HepG2 (cell line): Measurements from ENCODE around the gene CDX2. TPM values are rescaled to one million over a fixed set of nuclear protein-coding genes. Genes with fewer than 3 reads are reported as not detected.

ENCODE experiments used
- ATAC-seq: fragments of 200-7000 bp; cut with Tn5 transposase; 3 replicates; pipeline ENCODE4 v1.9.1; 2020; ENCODE audit warnings: mild to moderate bottlenecking, moderate library complexity
- BruUV-seq: library from RNA; stranded (reverse); fragments of 400-500 nt; replicated peaks from 2 replicates; lab custom pipeline; 2021; lab: Mats Ljungman, UMichigan
- CTCF ChIA-PET: fragments of 300-600 bp; formaldehyde crosslinking; extraction: SDS; loops from one replicate; lab custom pipeline; 2021; ENCODE audit warnings: low total read pairs, inconsistent platforms, low intra/inter-chr PET ratio; lab: Yijun Ruan, JAX
- POLR2A ChIA-PET: fragments of 350-600 bp; sonication (Branson Sonifier 250); formaldehyde crosslinking; loops from one replicate; lab custom pipeline; 2020; ENCODE audit warnings: antibody characterized with exemption, inconsistent platforms; lab: Yijun Ruan, JAX
- DNase-seq: peaks from one replicate; pipeline ENCODE4 v3.0.0-alpha.2; 2015; ENCODE audit warnings: low spot score
- FAIRE-seq: peaks from 3 replicates; lab custom pipeline; 2011; peaks lifted over from hg19 to GRCh38; lab: Jason Lieb, UNC
- H2AFZ ChIP-seq: one replicate; pipeline ENCODE4 v1.6.1; 2011; ENCODE audit warnings: low read length, inconsistent platforms
- H3K27ac ChIP-seq: fragments of 300-600 bp; 3 replicates; pipeline ENCODE4 v1.8.0; 2011; ENCODE audit warnings: mixed run types, mild to moderate bottlenecking, mixed read lengths, low read length, inconsistent platforms; ENCODE audit not compliant: insufficient read depth; ENCODE audit errors: extremely low read length
- H3K27me3 ChIP-seq, 2 experiments: fragments of 200-600 bp in 1 of 2; 2 replicates in 1 of 2; 3 replicates in 1 of 2; pipeline versions ENCODE4 v1.6.0 to v1.8.0; 2011; ENCODE audit warnings: low read length in 2 of 2, mild to moderate bottlenecking in 2 of 2, moderate library complexity in 2 of 2, inconsistent platforms in 1 of 2; ENCODE audit not compliant: insufficient read depth in 2 of 2, control insufficient read depth in 1 of 2
- H3K36me3 ChIP-seq, 2 experiments: fragments of 200-600 bp in 1 of 2; replicated peaks in 1 of 2; 2 replicates in 1 of 2; 3 replicates in 1 of 2; pipeline versions ENCODE4 v1.5.1 to v1.8.0; 2011; ENCODE audit warnings: low read length in 2 of 2, inconsistent platforms in 1 of 2; ENCODE audit not compliant: insufficient read depth in 2 of 2, control insufficient read depth in 1 of 2
- H3K4me1 ChIP-seq: 2 replicates; pipeline ENCODE4 v1.5.1; 2012; ENCODE audit warnings: low read length, inconsistent platforms; ENCODE audit not compliant: insufficient read depth
- H3K4me2 ChIP-seq: 2 replicates; pipeline ENCODE4 v1.6.0; 2011; ENCODE audit warnings: low read depth, low read length, inconsistent platforms
- H3K4me3 ChIP-seq, 3 experiments: fragments of 200-600 bp in 1 of 3; sonication (generic), shearing (Covaris generic) in 1 of 3; replicated peaks in 1 of 3; 2 replicates each; pipeline ENCODE4 v1.5.1; 2011 to 2016; ENCODE audit warnings: low read length in 3 of 3, inconsistent platforms in 2 of 3, low read depth in 2 of 3, mild to moderate bottlenecking in 2 of 3, control low read depth in 1 of 3, mixed read lengths in 1 of 3; ENCODE audit not compliant: insufficient read depth in 1 of 3
- H3K79me2 ChIP-seq: one replicate; pipeline ENCODE4 v1.6.1; 2011; ENCODE audit warnings: low read length, inconsistent platforms; ENCODE audit not compliant: insufficient read depth
- H3K9ac ChIP-seq: 2 replicates; pipeline ENCODE4 v1.6.0; 2011; ENCODE audit warnings: mild to moderate bottlenecking, low read depth, low read length, inconsistent platforms; ENCODE audit not compliant: insufficient read depth
- H3K9me3 ChIP-seq: 2 replicates; pipeline ENCODE4 v1.5.1; 2012; ENCODE audit warnings: mild to moderate bottlenecking, low read length
- H4K20me1 ChIP-seq: 2 replicates; pipeline ENCODE4 v1.6.0; 2011; ENCODE audit warnings: inconsistent platforms, mild to moderate bottlenecking, low read length, moderate library complexity; ENCODE audit not compliant: insufficient read depth
- BHLHE40 ChIP-seq: IDR thresholded peaks from 2 replicates; pipeline ENCODE4 v1.6.1; 2011; ENCODE audit warnings: low read length, improper control_type of control experiment
- GRHL1 ChIP-seq: sonication (generic); formaldehyde crosslinking; conservative IDR thresholded peaks from 2 replicates; pipeline ENCODE4 v1.8.0; 2022; ENCODE audit warnings: missing genetic modification reagents
- KDM1A ChIP-seq: IDR thresholded peaks from 2 replicates; pipeline ENCODE4 v1.6.1; 2016; ENCODE audit warnings: missing compliant biosample characterization
- MEIS2 ChIP-seq: sonication (generic); formaldehyde crosslinking; IDR thresholded peaks from 2 replicates; pipeline ENCODE4 v1.9.0; 2021; ENCODE audit warnings: mild to moderate bottlenecking, missing genetic modification reagents
- NONO ChIP-seq, 2 experiments: fragments of 450-650 bp in 1 of 2; sonication (generic) in 1 of 2; formaldehyde crosslinking in 1 of 2; IDR thresholded peaks in 1 of 2; conservative IDR thresholded peaks in 1 of 2; 2 replicates each; pipeline versions ENCODE4 v1.6.1 to v1.8.0; 2017 to 2022; ENCODE audit warnings: mild to moderate bottlenecking in 1 of 2, missing genetic modification reagents in 1 of 2, moderate library complexity in 1 of 2
- PATZ1 ChIP-seq: sonication (generic); formaldehyde crosslinking; IDR thresholded peaks from 2 replicates; pipeline ENCODE4 v1.4.0; 2020; ENCODE audit warnings: missing genetic modification reagents
- PAXIP1 ChIP-seq: sonication (generic); formaldehyde crosslinking; conservative IDR thresholded peaks from 2 replicates; pipeline ENCODE4 v1.4.0; 2020; ENCODE audit warnings: mild to moderate bottlenecking, missing genetic modification reagents, moderate library complexity
- SALL1 ChIP-seq: sonication (generic); formaldehyde crosslinking; IDR thresholded peaks from 2 replicates; pipeline ENCODE4 v1.8.0; 2022; ENCODE audit warnings: mild to moderate bottlenecking, missing genetic modification reagents
- SOX6 ChIP-seq, 2 experiments: fragments of 450-650 bp in 1 of 2; sonication (generic) in 1 of 2; formaldehyde crosslinking in 1 of 2; IDR thresholded peaks; 2 replicates each; pipeline versions ENCODE4 v1.4.0 to v1.6.1; 2017 to 2020; ENCODE audit warnings: antibody characterized with exemption in 1 of 2, mild to moderate bottlenecking in 1 of 2, missing genetic modification reagents in 1 of 2
- TCF7L2 ChIP-seq: IDR thresholded peaks from 2 replicates; pipeline ENCODE4 v1.6.1; 2011; ENCODE audit warnings: mild to moderate bottlenecking, low read depth, low read length, moderate library complexity
- ZMYM3 ChIP-seq: sonication (generic); formaldehyde crosslinking; IDR thresholded peaks from 2 replicates; pipeline ENCODE4 v1.5.1; 2020; ENCODE audit warnings: mild to moderate bottlenecking, missing genetic modification reagents
- ZNF331 ChIP-seq: sonication (generic); formaldehyde crosslinking; IDR thresholded peaks from 2 replicates; pipeline ENCODE4 v1.4.0; 2020; ENCODE audit warnings: missing genetic modification reagents
- ZNF430 ChIP-seq: sonication (generic); formaldehyde crosslinking; IDR thresholded peaks from 2 replicates; pipeline ENCODE4 v1.9.0; 2021; ENCODE audit warnings: mild to moderate bottlenecking, missing genetic modification reagents
- WGBS: methylation state at CpG from one replicate; pipeline ENCODE4 v1.1.6; 2017; ENCODE audit warnings: low lambda C conversion rate; 5-methylcytosine and 5-hydroxymethylcytosine counted together
- in situ Hi-C: cut with HindIII; loops from 2 replicates; pipeline ENCODE4 v1.10.0; 2017; ENCODE audit warnings: low pct_unique_long_range_greater_than_20kb; ENCODE audit not compliant: extremely low pct_ligation_motif_present
- intact Hi-C: fragments of 100-400 bp; cut with micrococcal nuclease; formaldehyde crosslinking; loops from one replicate; pipeline ENCODE4 v1.10.0; 2022; ENCODE audit not compliant: unreplicated experiment
- polyA plus RNA-seq, 8 experiments: library from polyadenylated mRNA; depleted of rRNA in 3 of 8; stranded (reverse) in 7 of 8; unstranded in 1 of 8; fragments of >200 nt; fragmentation: Illumina TruSeq in 4 of 8; extraction: Trizol in 4 of 8; gene quantifications; 2 replicates each; pipeline versions ENCODE4 v1.2.1 to v1.2.3, GENCODE V29; 2011 to 2016; ENCODE audit warnings: low read depth in 4 of 8, missing spikeins in 1 of 8, mixed read lengths in 1 of 8; ENCODE audit not compliant: insufficient read depth in 1 of 8
- total RNA-seq, 5 experiments: library from RNA; depleted of rRNA; stranded (reverse); fragments of >200 nt; fragmentation: Illumina TruSeq; extraction: Trizol; gene quantifications; 2 replicates each; pipeline ENCODE4 v1.2.3, GENCODE V29; 2016; ENCODE audit warnings: low read depth in 1 of 5

The CDX2 gene
- total and polyA plus RNA-seq, 2 of the 13 experiments (the other 11 are each of a cell fraction or from before 2014, with no cell fraction given): 0.04 TPM; not detected in 1

GRCh38 chr13:27952876-27953675, 16.0 kb downstream of the CDX2 start:
- Histone ChIP-seq H3K9me3 (no peaks in the 10 kb centered on the region), H3K27ac (peak overlapping the region; percentile 20), H3K9ac (peak overlapping the region; percentile 42), H3K27me3 (peaks cover 0 to 4% of the 10 kb centered on the region in 2 experiments; a peak in 1 of 5 replicates), H4K20me1 (no peaks in the 10 kb centered on the region), H3K36me3 (no peaks in the 10 kb centered on the region), H3K4me2 (peak overlapping the region; percentile 83), H3K79me2 (no peaks in the 10 kb centered on the region), H3K4me3 (peak overlapping the region; percentile 45 to 68 (median 53); a peak in 5 of 6 replicates), H2AFZ (peak overlapping the region; percentile 76), H3K4me1 (peaks cover 25% of the 10 kb centered on the region)
- ChIA-PET POLR2A (interaction anchor here (2.0 kb wide), 1 partner anchor 9 kb away, joined by 9 read pairs; no protein-coding TSS in a partner anchor), CTCF (interaction anchor here (1.2 to 1.6 kb wide), 2 partner anchors 84 to 124 kb away, joined by 4 to 12 read pairs; no protein-coding TSS in a partner anchor)
- peak; percentile 15 for DNase-seq
- ATAC-seq: peak; percentile 88
- BruUV-seq: no TSS peak
- peak; percentile 46 for FAIRE-seq
- intact Hi-C loops (loop anchor here (1.0 kb wide), 1 partner anchor 84 kb away; no protein-coding TSS in a partner anchor), in situ Hi-C loops (loop anchor here (25.0 kb wide), 1 partner anchor 991 kb away; no protein-coding TSS in a partner anchor)
- 21% methylated on average over 29 of the region's 30 CpGs for WGBS
- TF ChIP-seq SALL1 (CRISPR knock-in tag) (peak; percentile 27; the same call in 1 of the 2 replicates), ZMYM3 (CRISPR knock-in tag) (0 out of 2 replicates have a peak, but pooled peaks have one; percentile 30), ZNF430 (CRISPR knock-in tag) (0 out of 2 replicates have a peak, but pooled peaks have one; percentile 22), SOX6 (IDR thresholded peaks at IDR 0.05) (no peak), SOX6 (CRISPR knock-in tag; IDR thresholded peaks at IDR 0.05) (0 out of 2 replicates have a peak, but pooled peaks have one; percentile 18), NONO (IDR thresholded peaks at IDR 0.05) (no peak), NONO (CRISPR knock-in tag; conservative IDR thresholded peaks at IDR 0.05) (0 out of 2 replicates have a peak, but pooled peaks have one; percentile 5), PAXIP1 (CRISPR knock-in tag) (peak; percentile 42; the same call in 1 of the 2 replicates), PATZ1 (peak; percentile 30; the same call in 1 of the 2 replicates), MEIS2 (CRISPR knock-in tag) (no peak), TCF7L2 (no peak), GRHL1 (CRISPR knock-in tag) (no peak), ZNF331 (CRISPR knock-in tag) (0 out of 2 replicates have a peak, but pooled peaks have one; percentile 12), BHLHE40 (0 out of 2 replicates have a peak, but pooled peaks have one; percentile 8), KDM1A (CRISPR knock-in tag) (no peak)
